ENCODE results near the gene DEXI. TPM values are rescaled to one million over a fixed set of nuclear protein-coding genes. Genes with fewer than 3 reads are reported as not detected.

Gene DEXI
- total and polyA plus RNA-seq, 8 donors, result 16.5 to 97.9 (median 30.6) TPM

GRCh38 chr16:10972819-10973464 lies 30.7 kb upstream of the DEXI start:
- Histone ChIP-seq H3K36me3 (peaks cover 14 to 78% (median 67%) of the 10 kb centered on the region in 4 donors), H3K4me1 (peaks cover 4 to 16% (median 9%) of the 10 kb centered on the region in 4 donors), H3K9me3 (no peaks in the 10 kb centered on the region), H3K27ac (no peak overlapping the region), H3K4me3 (no peak overlapping the region), H3K27me3 (no peaks in the 10 kb centered on the region)
- intact Hi-C loops (cut with DNase I; ENCODE audit: low total_unique reads), result loop anchor here (5.0 kb wide), 1 partner anchor 284 kb away; the partner anchor contains the start of gene SOCS1
- 86 to 91% (median 90%) methylated on average over 12 of the region's 12 CpGs for WGBS, 5 donors
- no peak for DNase-seq
- TF ChIP-seq CTCF (IDR thresholded peaks at IDR 0.05) (no peak), POLR2A (IDR thresholded peaks at IDR 0.05) (no peak), EP300 (IDR thresholded peaks at IDR 0.05) (no peak), POLR2AphosphoS5 (IDR thresholded peaks at IDR 0.05) (no peak)

- DNase-seq, result peak in 1 of 2 donors; percentile 46
- Histone ChIP-seq H3K27ac (peak overlapping the region in 1 of 5 donors; percentile 15), H3K9me3 (no peaks in the 10 kb centered on the region), H3K4me1 (peaks cover 8 to 22% (median 12%) of the 10 kb centered on the region in 4 donors), H3K27me3 (no peaks in the 10 kb centered on the region), H3K4me3 (no peak overlapping the region), H3K36me3 (peaks cover 12 to 73% (median 65%) of the 10 kb centered on the region in 4 donors)
- 50 to 63% (median 59%) methylated on average over 4 of the region's 4 CpGs for WGBS, 5 donors
- TF ChIP-seq POLR2AphosphoS5 (IDR thresholded peaks at IDR 0.05) (no peak), EP300 (IDR thresholded peaks at IDR 0.05) (no peak), POLR2A (IDR thresholded peaks at IDR 0.05) (no peak), CTCF (IDR thresholded peaks at IDR 0.05) (no peak)
- intact Hi-C loops (cut with DNase I; ENCODE audit: low total_unique reads), result loop anchor here (5.0 kb wide), 1 partner anchor 285 kb away; the partner anchor contains the start of gene SOCS1
Measured at GRCh38 chr16:10972108-10972818, 30.0 kb upstream of the DEXI start.

GRCh38 chr16:10971560-10971961 lies 29.3 kb upstream of the DEXI start:
- Histone ChIP-seq H3K27ac (peak overlapping the region in 2 of 5 donors; percentile 15 to 35), H3K9me3 (no peaks in the 10 kb centered on the region), H3K4me1 (peaks cover 8 to 22% (median 12%) of the 10 kb centered on the region in 4 donors), H3K4me3 (no peak overlapping the region), H3K27me3 (no peaks in the 10 kb centered on the region), H3K36me3 (peaks cover 9 to 73% (median 66%) of the 10 kb centered on the region in 4 donors)
- TF ChIP-seq POLR2AphosphoS5 (IDR thresholded peaks at IDR 0.05) (peak in 1 of 3 donors; percentile 43), CTCF (IDR thresholded peaks at IDR 0.05) (peak in 5 of 7 experiments; percentile 56 to 85 (median 76)), EP300 (IDR thresholded peaks at IDR 0.05) (no peak), POLR2A (IDR thresholded peaks at IDR 0.05) (no peak)
- 37 to 52% (median 49%) methylated on average over 3 of the region's 3 CpGs for WGBS, 5 donors
- DNase-seq, result peak in 1 of 2 donors; percentile 91
- intact Hi-C loops (cut with DNase I; ENCODE audit: low total_unique reads), result loop anchor here (5.0 kb wide), 1 partner anchor 286 kb away; the partner anchor contains the start of gene SOCS1

GRCh38 chr16:10970065-10970464 lies 27.8 kb upstream of the DEXI start:
- TF ChIP-seq CTCF (IDR thresholded peaks at IDR 0.05), result no peak
- no peak for TF ChIP-seq EP300 (IDR thresholded peaks at IDR 0.05)
- TF ChIP-seq POLR2AphosphoS5 (IDR thresholded peaks at IDR 0.05), result no peak
- no peak for TF ChIP-seq POLR2A (IDR thresholded peaks at IDR 0.05)
- Histone ChIP-seq H3K36me3 (peaks cover 7 to 72% (median 61%) of the 10 kb centered on the region in 4 donors), H3K27ac (no peak overlapping the region), H3K4me1 (peaks cover 8 to 22% (median 12%) of the 10 kb centered on the region in 4 donors), H3K4me3 (no peak overlapping the region), H3K27me3 (no peaks in the 10 kb centered on the region), H3K9me3 (no peaks in the 10 kb centered on the region)
- intact Hi-C loops (cut with DNase I; ENCODE audit: low total_unique reads), result loop anchor here (5.0 kb wide), 1 partner anchor 287 kb away; the partner anchor contains the start of gene SOCS1
- DNase-seq, result no peak
- 71 to 85% (median 74%) methylated on average over 2 of the region's 2 CpGs for WGBS, 5 donors
